Right lobe of liver (tissue), 4 donors: ENCODE results near the gene TNFRSF6B.

ENCODE experiments used
- CTCF ChIP-seq, 4 donors: fragments of 200-600 bp in 3 of 4; fragments of 450-650 bp in 1 of 4; IDR thresholded peaks; one replicate each; pipeline versions ENCODE4 v1.5.1 to v1.8.0; 2016 to 2022; ENCODE audit warnings: antibody characterized with exemption in 4 of 4, mild to moderate bottlenecking in 2 of 4
- POLR2A ChIP-seq: fragments of 450-650 bp; IDR thresholded peaks from one replicate; pipeline ENCODE4 v1.6.1; 2017; ENCODE audit warnings: antibody characterized with exemption, mild to moderate bottlenecking
- donor health status: DM: no; HTN: no; CAD: no.
- donor health status: DM: no; HTN: no; CAD: no.
- donor health status: DM: no; HTN: yes; CAD: no.

DNA sequence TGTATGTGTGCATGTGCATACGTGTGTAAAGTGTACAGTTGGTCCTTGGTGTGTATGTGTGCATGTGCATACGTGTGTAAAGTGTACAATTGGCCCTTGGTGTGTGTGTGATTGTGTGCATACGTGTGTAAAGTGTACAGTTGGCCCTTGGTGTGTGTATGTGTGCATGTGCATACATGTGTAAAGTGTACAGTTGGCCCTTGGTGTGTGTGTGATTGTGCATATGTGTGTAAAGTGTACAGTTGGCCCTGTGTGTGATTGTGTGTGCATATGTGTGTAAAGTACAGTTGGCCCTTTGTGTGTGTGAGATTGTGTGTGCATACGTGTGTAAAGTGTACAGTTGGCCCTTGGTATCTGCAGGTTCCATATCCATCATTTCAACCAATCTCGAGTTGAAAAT, 35.0 kb downstream of the TNFRSF6B start:
- no peak for TF ChIP-seq CTCF (IDR thresholded peaks at IDR 0.05)
- TF ChIP-seq POLR2A: no peak
